ENCODE data around the gene CDC42.

Gene CDC42

DNA sequence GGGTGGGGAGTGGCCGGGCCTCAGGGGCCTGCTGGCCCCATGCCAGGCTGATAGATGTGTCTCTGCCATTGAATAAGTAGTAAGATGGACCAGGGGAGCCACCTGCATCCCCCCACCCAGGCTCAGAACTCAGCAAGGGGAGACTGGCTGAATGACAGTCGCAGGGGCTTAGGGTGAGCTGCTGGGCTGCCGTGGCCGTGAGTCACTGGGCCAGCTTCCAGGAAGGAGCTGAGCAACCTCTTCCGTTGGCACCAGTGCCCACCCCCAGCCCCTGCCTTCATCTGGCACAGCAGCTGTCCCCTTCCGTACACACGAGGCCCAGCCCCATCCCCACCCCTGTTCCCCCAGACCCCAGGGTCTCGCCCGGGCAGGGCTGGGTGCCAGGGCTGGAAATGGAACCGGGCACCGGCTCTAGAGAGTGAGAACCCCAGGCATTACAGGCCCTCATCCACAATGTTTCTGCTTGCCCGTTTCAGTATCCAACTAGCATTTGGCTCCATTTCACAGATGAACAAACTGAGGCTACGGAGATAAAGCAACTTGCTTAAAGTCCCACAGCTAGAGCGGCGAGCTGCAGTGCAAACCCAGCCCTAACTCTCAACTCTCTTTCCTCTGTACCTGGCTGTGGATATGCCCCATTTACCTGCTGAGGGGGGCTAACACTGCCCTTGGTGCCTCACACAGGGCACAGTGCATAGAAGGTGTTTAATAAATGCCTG is 80.2 kb downstream of the CDC42 start:
- DNase-seq = peak in 1 of 2 experiments; percentile 31

GRCh38 chr1:22133247-22133930 is 80.9 kb downstream of the CDC42 start:
- no peak for DNase-seq

DNA sequence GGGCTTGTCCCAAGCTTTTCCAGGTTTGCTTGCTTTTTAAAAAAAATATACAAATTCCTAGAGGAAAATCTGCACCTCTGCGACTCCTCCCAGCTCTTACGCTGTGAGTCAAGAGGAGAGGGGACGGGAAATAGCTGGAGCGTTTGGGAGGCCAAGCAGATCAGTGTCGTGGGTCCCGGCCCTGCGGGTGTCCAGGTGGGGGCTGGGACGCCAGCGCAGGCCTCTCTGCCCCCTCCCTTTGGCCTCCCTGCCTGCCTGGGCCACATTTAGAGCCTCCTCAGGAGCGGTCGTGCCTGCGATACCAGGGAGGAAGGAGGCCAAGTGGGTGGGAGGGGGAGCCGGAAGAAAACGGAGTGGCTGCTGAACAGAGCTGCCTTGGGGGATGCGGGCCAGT is 81.4 kb downstream of the CDC42 start:
- no peak for DNase-seq

DNA sequence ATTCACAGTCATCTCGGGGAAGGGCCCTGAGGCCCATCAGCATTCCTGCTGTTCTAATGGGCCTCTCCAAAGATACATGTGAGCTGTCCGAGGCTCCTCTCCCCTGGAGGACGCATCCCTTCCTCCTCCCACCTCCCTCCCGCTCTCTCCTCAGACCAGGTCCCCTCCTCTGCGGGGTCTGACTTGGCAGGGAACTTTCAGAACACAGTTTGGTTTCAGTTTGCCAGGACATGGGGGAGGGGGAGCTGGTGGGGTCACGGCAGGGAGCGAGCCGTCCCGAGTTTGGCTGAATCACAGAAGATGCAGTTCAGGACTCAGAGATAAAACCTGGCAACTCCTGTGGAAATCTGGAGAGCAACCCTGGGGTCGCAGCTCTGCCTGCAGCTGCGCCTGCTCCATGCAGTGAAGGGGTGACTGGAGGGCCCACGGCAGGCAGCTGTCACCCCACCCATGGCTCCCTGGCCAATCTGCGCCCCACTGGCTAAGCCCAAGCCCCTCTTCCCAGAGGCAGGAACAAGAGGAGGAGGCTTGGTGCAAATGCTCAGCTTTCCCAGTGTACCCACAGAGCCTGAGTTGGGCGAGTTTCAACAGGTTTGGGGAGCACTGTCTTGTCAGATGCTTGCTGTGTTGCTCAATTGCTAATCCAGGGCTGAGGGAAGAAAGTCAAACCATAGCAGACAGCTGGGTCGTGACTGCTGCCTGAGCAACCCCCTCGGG is 84.7 kb downstream of the CDC42 start:
- DNase-seq = no peak

GRCh38 chr1:22139066-22139594 is 86.6 kb downstream of the CDC42 start:
- no peak for DNase-seq

DNA sequence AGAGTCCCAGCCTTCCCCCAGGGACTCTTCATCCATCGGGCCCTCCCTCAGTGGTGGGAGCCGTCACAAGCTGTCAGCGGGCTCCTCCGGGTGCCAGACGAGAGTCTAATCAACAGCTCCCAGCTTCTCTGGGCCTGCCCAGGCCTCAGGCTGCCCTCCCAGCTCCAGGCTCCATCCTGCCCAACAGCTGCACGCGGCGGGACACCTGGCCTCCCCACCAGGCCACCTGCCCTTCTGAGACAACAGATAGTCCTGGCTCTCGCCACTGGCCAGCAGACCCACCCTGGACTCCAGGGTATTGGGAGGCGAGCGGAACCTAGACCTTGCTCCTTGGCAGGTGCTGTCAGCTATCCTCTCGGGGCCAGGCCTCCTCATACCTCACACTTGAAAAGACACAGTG is 87.3 kb downstream of the CDC42 start:
- DNase-seq = no peak

Measured in SW 1271 (cell line).